ENCODE results near the gene RPTOR. TPM values are rescaled to one million over a fixed set of nuclear protein-coding genes. Genes with fewer than 3 reads are reported as not detected.

RPTOR gene
- total RNA-seq, 4 donors from 2014 or later = 34.1 to 65.8 (median 43.6) TPM

GRCh38 chr17:80591788-80592187 is 47.1 kb downstream of the RPTOR start:
- peaks cover 0 to 4% (median 0%) of the 10 kb centered on the region in 4 donors for H3K4me1 ChIP-seq
- H3K36me3 ChIP-seq = peaks cover 0 to 5% (median 0%) of the 10 kb centered on the region in 4 donors
- intact Hi-C loops (cut with DNase I) = no loop called here
- TF ChIP-seq POLR2AphosphoS5 (IDR thresholded peaks at IDR 0.05) (no peak), POLR2A (IDR thresholded peaks at IDR 0.05; ENCODE audit: low read depth) (no peak), CTCF (IDR thresholded peaks at IDR 0.05) (no peak), EP300 (IDR thresholded peaks at IDR 0.05) (no peak)
- DNase-seq (ENCODE audit: extremely low spot score) = no peak
- no peak overlapping the region for H3K27ac ChIP-seq (replicated peaks in 1 of 4)
- no peak overlapping the region for H3K4me3 ChIP-seq
- 100% methylated on average over 3 of the region's 3 CpGs for WGBS
- H3K27me3 ChIP-seq = no peaks in the 10 kb centered on the region
- no peaks in the 10 kb centered on the region for H3K9me3 ChIP-seq

GRCh38 chr17:80592243-80592642 is 47.6 kb downstream of the RPTOR start:
- no peak for DNase-seq (ENCODE audit: extremely low spot score)
- Histone ChIP-seq H3K36me3 (peaks cover 0 to under 1% (median 0%) of the 10 kb centered on the region in 4 donors), H3K4me3 (no peak overlapping the region), H3K9me3 (no peaks in the 10 kb centered on the region), H3K27ac (replicated peaks in 1 of 4) (no peak overlapping the region), H3K4me1 (peaks cover 0 to 4% (median 0%) of the 10 kb centered on the region in 4 donors), H3K27me3 (no peaks in the 10 kb centered on the region)
- TF ChIP-seq EP300 (IDR thresholded peaks at IDR 0.05) (no peak), POLR2AphosphoS5 (IDR thresholded peaks at IDR 0.05) (no peak), POLR2A (IDR thresholded peaks at IDR 0.05; ENCODE audit: low read depth) (no peak), CTCF (IDR thresholded peaks at IDR 0.05) (no peak)
- intact Hi-C loops (cut with DNase I) = no loop called here
- 67% methylated on average over 5 of the region's 5 CpGs for WGBS

- intact Hi-C loops (cut with DNase I) = no loop called here
- no peaks in the 10 kb centered on the region for H3K27me3 ChIP-seq
- no peak for DNase-seq (ENCODE audit: extremely low spot score)
- H3K27ac ChIP-seq (replicated peaks in 1 of 4) = no peak overlapping the region
- H3K9me3 ChIP-seq = no peaks in the 10 kb centered on the region
- peaks cover 0 to 4% (median 0%) of the 10 kb centered on the region in 4 donors for H3K4me1 ChIP-seq
- no peaks in the 10 kb centered on the region for H3K36me3 ChIP-seq
- 90% methylated on average over 8 of the region's 8 CpGs for WGBS
- H3K4me3 ChIP-seq = no peak overlapping the region
- TF ChIP-seq EP300 (IDR thresholded peaks at IDR 0.05) (no peak), CTCF (IDR thresholded peaks at IDR 0.05) (no peak), POLR2AphosphoS5 (IDR thresholded peaks at IDR 0.05) (no peak), POLR2A (IDR thresholded peaks at IDR 0.05; ENCODE audit: low read depth) (no peak)
Measured at GRCh38 chr17:80593181-80593580, 48.5 kb downstream of the RPTOR start.

GRCh38 chr17:80594431-80595269 is 50.0 kb downstream of the RPTOR start:
- DNase-seq (ENCODE audit: extremely low spot score) = no peak
- no peaks in the 10 kb centered on the region for H3K9me3 ChIP-seq
- peaks cover 4 to 11% (median 6%) of the 10 kb centered on the region in 4 donors for H3K4me1 ChIP-seq
- no peaks in the 10 kb centered on the region for H3K36me3 ChIP-seq
- H3K4me3 ChIP-seq = no peak overlapping the region
- H3K27ac ChIP-seq (replicated peaks in 1 of 4) = no peak overlapping the region
- no peaks in the 10 kb centered on the region for H3K27me3 ChIP-seq
- intact Hi-C loops (cut with DNase I) = no loop called here
- TF ChIP-seq EP300 (IDR thresholded peaks at IDR 0.05) (no peak), CTCF (IDR thresholded peaks at IDR 0.05) (no peak), POLR2AphosphoS5 (IDR thresholded peaks at IDR 0.05) (no peak), POLR2A (IDR thresholded peaks at IDR 0.05; ENCODE audit: low read depth) (no peak)
- 87% methylated on average over 9 of the region's 9 CpGs for WGBS

All from esophagus muscularis mucosa (tissue), 4 donors.